NCI-H460 (cell line): Measurements from ENCODE around the gene PSMG1. TPM values are rescaled to one million over a fixed set of nuclear protein-coding genes. Genes with fewer than 3 reads are reported as not detected.
"Not testable (repeated sequence)": the region's sequence is repeated elsewhere in the genome, so short reads cannot be mapped to it uniquely, and the experiment has no call there.

Source experiments
- DNase-seq: peaks from one replicate; pipeline ENCODE4 v3.0.0-alpha.2; 2016; ENCODE audit warnings: low read depth; ENCODE audit errors: extremely low read depth
- polyA plus RNA-seq: library from polyadenylated mRNA; depleted of rRNA; stranded (reverse); fragments of >200 nt; gene quantifications from 2 replicates; pipeline ENCODE4 v1.2.3, GENCODE V29; 2014; cell fraction: nucleus; rRNA removed
- total RNA-seq: library from RNA; depleted of rRNA; stranded (reverse); fragments of >200 nt; shearing (Covaris generic); gene quantifications from 2 replicates; pipeline ENCODE4 v1.2.3, GENCODE V29; 2014; rRNA removed

The PSMG1 gene, protein sequence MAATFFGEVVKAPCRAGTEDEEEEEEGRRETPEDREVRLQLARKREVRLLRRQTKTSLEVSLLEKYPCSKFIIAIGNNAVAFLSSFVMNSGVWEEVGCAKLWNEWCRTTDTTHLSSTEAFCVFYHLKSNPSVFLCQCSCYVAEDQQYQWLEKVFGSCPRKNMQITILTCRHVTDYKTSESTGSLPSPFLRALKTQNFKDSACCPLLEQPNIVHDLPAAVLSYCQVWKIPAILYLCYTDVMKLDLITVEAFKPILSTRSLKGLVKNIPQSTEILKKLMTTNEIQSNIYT
- 76.7 and 78.5 TPM in 2 replicates for total RNA-seq
- 59.7 and 100 TPM in 2 replicates for polyA plus RNA-seq

DNA sequence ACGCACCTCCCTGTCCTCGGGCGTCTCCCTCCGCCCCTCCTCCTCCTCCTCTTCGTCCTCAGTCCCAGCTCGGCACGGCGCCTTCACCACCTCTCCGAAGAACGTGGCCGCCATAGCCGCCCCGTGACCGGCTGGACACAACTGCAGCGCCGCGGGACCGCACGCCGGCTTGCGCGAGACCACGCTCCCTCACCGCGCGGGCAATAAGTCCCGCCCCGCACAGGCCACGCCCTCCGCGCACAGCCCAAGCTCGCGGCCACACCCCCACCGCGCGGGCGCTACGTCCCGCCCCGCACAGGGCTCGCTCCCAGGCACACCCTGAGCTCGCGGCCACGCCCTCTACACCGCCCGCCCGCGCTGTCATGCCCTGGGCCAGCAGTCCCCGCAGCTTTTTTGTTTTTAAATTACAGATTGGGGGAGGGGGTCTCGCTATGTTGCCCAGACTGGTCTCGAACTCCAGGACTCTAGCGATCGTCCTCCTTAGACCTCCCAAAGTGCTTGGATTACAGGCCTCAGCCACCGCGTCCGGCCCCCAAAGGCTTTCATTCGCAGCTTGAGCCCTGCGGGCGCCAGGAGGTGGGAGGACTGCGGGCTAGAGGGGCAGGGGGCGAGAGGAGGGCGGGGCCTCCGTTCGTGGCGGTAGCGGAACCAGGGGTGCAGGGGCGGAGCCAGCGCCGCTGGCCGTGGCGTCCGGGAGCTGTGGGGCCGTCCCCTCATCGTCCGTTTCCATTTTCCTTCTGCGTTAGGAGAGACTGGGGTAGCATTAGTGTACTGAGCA lies at the start of gene PSMG1:
TSS of gene PSMG1 (minus strand) at position 180 of the 778 bp plus-strand sequence. CDS start at position 114, 66 bp downstream.
- DNase-seq, result peak; percentile 84

DNA sequence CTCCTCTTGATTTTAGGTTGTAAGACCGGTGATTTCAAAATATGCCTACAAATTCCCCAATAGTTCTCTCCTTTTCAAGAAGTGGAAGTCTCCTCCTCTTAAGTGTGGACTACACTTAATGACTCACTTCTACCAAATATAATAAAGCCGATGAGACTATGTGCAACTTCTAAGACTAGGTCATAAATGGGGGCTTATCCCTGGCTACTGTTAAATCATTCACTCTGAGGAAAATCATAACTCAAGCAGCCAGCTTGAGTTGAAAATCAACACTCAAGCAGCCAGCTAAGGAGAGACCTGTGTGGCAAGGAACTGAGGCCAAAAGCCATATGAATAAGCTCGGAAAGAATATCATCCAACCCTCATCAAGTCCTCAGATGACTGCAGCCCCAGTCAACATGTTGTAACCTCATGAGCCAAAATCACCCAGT lies 49.6 kb upstream of the PSMG1 start:
- DNase-seq, result no peak

DNA sequence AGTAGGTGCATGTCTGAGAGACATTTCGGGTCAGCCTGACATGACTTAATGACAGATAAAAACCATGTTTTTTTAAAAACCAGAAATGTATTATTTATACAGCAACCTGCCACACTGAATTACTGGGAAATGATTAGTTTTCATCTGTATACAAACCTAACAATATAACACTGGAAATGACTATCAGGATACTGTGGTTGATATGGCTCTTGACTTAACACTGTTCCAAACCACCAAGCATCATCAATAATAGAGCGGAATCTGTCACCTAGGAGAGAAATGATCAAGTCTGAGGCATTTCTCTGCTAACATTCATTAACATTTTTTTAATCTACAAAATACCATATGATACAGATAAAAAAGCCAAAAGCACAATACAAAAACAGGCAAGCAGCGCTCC lies 41.7 kb upstream of the PSMG1 start:
- no peak for DNase-seq

DNA sequence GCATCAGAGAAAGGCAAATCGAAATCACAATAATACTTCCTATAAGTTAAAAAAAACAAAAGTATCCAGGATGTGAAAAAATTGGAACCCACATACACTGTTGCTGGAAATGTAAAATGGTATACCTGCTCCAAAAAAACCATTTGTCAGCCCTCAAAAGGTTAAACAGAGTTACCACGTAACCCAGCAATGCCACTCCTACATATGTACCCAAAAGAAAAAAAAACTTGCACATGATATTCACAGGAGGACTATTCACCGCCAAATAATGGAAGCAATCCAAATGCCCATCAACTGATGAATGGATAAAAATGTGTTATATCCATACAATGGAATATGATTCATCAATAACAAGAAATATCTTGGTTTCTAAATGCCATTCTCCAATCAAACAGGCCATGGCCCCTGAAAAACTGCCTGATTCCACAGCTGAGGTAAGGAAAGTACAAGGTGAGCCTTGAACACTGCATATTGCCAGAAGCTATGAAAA lies 38.8 kb upstream of the PSMG1 start:
- no peak for DNase-seq

DNA sequence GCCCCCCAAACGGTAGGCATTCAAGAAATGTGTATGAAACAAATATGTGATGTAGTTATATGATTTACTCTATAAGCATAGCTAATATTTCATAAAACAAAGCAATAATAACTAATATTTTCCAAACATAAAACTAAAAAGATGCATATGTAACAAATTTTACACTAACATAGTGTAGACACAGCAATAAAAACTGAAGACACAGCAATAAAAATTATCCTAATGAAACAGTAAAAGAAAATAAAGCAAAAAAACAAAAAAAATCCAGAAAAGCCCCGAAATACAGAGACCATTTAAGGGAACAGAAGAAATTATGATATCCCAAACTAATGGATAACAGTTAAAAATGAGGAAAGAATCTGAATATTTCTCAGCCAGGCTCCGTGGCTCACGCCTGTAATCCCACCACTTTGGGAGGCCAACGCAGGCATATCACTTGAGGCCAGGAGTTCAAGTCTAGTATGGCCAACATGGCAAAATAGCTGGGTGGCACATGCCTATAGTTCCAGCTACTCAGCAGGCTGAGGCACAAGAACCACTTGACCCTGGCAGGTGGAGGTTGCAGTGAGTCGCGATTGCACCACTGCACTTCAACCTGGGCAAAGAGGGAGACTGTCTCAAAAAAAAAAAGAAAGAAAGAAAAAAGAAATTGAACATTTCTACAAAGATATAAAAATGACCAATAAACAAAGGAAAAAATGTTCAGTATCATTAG lies 38.2 kb upstream of the PSMG1 start:
- DNase-seq, result no peak

DNA sequence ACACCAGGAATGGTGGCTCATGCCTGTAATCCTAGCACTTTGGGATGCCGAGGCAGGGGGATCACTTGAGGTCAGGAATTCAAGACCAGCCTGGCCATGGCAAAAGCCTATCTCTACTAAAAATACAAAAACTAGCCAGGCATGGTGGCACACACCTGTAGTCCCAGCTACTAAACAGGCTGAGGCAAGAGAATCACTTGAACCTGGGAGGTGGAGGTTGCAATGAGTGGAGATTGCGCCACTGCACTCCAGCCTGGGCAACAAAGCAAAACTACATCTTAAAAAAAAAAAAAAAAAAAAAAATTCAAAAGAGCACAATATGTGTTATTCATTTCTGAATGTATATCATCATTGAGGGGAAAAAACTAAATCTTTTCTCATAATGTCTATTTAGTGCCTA lies 37.6 kb upstream of the PSMG1 start:
- not testable (repeated sequence) for DNase-seq

DNA sequence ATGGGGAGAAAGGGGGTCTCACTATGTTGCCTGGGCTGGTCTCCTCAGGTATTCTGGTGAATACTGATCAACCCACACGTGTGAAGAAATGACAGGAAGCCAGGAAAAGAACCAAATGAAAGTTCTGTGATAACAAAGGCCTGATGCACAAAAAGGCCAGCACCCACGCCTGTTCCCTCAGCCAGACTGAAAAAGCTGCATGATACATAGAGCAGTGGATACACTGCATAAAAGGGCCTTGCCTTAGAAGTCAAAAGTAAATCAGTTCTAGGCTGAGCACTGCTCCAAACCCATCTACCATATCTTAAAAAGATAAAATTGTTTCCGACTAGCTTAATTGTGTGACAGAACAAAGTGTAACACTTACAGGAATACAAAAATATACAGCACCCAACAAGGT lies 36.9 kb upstream of the PSMG1 start:
- no peak for DNase-seq

DNA sequence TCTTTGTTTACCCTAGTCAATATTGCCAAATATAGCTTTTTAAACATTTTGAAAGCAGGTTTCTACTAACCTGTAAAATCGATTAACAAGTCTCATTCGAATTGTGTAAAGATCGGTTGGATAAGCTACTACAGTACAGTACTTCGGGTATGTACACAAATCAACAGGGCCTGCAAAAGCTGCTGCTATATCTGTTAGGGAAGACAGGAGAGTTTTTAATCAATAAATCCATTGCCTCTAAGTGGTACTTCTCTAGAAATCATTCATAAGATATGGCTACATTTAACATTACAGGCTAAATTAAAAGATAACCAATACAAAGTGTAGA lies 34.8 kb upstream of the PSMG1 start:
- no peak for DNase-seq

DNA sequence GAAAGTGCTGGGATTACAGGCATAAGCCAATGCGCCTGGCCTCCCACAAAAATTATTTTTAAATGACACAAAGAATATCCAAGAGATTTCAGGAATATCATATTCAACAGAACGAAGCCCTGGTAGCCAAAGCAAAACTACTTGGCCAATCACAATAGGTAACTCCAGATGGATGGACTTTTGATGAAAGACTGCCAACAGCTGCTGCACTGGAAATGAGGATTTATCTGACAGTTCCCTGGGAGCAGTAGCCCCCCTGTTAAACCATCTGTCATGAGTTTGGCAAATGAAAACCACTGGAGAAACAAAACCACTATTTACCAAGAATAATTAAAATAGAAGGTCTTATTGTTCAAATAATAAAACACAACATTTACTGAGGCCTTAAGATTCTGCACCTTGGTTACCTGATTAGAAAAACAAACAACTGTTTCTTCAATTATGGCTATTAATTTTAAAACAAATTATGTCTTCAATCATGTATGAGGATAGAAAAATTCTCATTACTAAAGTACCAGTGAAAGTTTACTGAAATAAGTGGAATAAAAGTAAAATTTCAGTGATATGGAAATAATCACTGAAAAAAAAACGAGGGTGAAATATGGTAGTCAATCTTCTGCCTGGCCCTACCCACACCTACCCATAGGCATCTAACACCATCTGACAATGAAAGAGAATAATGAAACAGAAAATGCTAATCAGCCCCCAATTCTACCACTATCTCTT lies 34.3 kb upstream of the PSMG1 start:
- DNase-seq, result no peak

DNA sequence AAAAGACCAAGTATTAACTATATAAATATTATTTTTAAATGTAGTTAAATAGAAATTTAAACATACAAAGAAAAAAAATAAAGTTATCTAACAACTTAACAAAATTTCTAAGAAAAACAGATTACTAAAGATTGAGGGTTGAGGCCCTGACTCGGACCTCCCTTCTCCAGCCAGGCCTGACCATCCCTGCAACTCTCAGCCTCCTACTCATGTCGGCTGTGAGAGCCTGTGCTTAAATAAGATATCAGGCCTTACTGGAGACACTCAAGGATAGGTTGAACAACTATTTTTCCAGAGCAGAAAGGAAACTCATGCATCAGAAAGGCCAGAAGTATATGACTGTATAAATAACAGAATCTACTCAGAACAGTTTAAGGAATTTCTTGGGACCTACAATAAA lies 33.0 kb upstream of the PSMG1 start:
- no peak for DNase-seq

DNA sequence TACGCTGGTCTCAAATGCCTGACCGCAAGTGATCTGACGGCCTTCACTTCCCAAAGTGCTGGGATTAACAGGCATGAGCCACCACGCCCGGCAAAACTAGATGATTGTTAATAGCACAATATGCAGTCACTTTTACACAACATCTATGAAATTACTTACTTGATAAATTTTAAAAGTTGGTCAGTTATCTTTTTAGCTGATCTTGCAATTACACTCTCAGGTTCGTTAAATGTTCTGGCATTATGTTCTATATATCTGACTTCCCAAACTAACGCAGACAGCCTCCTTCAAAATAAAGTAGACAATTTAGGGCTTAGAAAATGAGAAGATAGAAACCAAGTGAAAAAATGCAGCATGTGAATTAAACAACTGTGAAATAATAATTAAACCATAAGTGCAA lies 31.8 kb upstream of the PSMG1 start:
- DNase-seq, result no peak

DNA sequence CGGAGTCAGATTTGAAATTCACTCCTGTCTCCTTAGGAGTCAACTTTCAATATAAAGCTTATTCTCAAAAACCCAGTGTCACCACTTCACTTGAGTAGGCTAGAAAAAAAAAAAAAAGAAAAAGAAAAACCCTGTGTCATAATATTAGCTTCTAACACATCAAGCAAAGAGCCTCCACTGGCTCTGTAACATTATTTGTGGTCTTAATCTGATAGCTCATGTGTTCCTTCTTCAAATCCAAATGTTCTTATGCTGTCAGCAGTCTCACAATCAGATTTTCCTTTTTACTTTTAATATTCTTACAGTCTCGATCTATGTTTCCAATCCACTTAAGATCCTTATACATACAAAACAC lies 26.1 kb upstream of the PSMG1 start:
- no peak for DNase-seq

DNA sequence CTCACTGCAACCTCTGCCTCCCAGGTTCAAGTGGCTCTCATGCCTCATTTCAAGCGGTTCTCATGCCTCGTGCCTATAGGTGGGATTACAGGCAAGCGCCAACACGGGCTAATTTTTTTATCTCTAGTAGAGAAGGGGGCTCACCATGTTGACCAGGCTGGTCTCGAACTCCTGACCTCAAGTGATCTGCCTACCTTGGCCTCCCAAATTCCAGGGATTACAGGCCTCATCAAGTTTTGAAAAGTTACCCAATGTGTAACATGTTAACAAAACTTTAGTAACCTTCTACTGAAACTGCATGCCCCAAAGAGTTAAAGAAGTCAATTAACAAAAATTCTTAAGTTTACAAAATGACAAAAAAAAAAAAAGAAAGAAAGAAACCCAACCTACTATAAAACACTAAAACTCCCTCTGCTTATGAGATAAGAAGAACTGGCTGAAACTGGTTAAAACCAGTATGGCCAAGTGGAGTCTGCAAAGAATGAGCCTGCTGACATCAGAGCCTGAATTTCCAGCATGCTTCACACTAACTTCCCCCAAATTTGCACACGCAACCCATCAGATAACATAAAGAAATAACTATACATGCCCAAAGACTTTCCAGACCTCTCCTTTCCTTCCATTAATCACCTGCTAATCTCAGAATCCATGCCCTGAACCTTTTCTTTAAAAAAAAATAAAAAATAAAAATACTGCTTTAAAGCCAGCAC lies 25.5 kb upstream of the PSMG1 start:
- no peak for DNase-seq

DNA sequence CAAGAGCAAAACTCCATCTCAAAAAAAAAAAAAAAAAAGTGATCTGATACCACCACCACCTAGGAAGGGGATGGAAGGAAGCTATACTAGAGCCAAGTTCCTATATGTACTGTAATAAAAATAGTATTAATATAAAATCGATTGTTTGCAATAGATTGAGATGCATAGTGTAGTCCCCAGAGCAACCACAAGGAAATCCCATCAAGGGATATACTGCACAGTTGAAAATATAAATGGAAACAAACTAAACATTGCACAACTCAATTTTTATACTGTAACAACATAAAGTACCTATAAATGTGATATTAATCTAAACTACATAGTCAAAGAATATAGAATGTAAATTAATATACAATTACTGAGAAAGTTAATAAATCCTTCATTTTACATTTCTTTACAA lies 20.9 kb upstream of the PSMG1 start:
- DNase-seq, result no peak

DNA sequence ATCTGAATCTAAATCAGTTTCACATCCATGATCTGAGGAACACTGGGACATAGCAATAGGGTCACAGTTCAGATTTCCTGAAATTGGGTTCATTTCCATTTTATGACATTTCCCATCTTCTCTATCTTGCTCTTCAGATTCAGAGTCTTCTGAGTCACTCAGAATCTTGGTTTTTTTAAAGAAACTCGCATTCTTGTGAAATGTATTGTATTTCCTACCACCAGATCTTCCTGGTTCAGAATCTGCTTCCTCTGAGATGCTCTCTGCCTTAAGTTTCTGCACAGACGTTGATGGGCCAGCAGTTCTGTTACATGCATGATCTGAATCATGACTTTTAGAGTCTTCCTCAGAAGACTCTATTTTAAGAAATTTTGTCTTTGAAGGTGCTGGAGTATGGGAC lies 15.5 kb upstream of the PSMG1 start:
- no peak for DNase-seq

DNA sequence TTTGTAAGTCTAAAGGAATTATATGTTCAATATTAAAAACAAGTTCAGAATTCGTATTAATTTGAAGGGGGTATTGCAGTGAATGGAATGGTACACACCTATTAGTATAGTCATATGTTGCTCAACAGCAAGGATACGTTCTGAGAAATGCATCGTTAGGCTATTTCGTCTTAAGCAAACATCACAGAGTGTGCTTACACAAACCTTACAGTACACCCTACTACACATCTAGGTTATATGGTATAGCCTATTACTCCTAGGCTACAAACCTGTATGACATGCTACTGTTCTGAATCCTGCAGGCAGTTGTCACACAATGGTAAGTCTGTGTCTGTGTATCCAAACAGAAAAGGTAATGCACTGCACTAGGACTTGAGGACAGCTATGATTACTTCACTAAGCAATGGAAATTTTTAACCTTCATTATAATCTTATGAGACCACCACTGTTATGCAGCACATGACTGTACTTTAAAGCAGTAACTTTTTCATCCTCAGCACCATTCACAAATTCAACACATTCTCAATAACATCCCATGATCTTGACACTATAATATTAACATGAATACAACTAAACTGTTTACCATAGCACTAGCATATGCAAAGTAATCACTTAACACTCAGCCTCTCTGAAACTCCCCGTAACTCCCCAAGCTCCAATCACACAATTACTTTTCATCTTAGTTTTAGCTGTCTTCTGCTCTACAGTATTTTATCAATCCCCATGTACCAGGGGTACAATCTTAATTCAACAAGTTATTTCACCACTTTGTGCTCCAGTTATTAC lies 14.4 kb upstream of the PSMG1 start:
- no peak for DNase-seq

DNA sequence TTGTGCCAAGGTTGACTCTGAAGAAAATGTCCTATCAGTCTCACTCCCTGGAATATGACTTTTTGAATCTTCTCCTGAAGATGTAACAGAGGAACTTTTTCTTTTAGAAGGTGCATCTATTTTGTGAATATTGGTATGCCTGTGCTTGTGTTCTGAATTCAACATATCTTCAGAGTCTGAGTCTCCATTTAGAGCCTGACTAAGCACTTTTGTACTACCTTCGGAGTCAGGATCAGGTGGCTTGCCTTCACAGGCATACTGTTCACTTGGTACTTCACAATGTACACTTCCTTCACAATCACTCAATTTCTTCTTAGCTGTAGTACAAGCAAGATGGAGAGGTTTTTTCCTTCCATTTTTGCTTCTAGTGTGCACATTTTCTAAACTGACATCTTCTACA lies 13.6 kb upstream of the PSMG1 start:
- no peak for DNase-seq

DNA sequence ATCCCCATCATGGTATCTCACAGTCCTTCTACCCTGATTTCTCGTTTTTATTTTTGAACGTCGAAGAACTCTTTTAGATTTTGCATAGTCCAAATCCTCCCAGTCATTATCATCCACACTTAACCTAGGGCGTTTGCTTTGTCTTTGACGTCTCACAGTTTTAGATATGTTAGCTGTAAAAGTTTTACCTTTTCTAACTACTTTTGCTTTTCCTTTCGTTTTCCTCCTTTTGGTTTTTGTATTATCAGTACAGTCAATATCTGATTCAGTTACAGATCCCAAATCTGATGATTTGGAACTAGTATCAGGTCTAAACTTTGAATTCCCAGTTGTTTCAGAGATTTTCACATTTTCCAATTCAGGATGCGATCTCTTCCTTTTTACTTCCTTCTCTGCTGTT lies 13.1 kb upstream of the PSMG1 start:
- no peak for DNase-seq

DNA sequence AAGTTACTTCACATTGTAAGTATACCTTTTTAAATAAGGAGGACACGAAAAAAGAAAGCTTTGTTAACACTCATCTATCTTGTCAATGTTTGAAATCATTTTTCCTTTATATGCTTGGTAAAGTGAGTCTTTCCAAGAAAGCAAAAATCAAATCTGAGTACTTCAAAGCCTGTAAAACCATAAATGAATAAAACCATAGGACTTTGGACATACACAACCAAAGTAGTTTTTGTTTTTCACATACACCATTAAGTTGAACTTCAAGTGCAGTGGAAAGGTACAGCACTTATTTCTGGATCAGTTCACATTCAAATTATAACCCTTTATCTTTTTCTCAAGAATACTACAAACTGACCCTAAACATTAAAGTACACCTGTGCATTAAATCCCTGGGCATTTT lies 10.1 kb upstream of the PSMG1 start:
- no peak for DNase-seq
